HG02885 (cell line): ENCODE measurements around the gene LGI2.

Experiments used
- ATAC-seq: cut with Tn5 transposase; IDR thresholded peaks from one replicate; pipeline ENCODE4 v1.9.1; 2021; ENCODE audit warnings: mild to moderate bottlenecking; ENCODE audit not compliant: unreplicated experiment, poor library complexity

LGI2 gene

DNA sequence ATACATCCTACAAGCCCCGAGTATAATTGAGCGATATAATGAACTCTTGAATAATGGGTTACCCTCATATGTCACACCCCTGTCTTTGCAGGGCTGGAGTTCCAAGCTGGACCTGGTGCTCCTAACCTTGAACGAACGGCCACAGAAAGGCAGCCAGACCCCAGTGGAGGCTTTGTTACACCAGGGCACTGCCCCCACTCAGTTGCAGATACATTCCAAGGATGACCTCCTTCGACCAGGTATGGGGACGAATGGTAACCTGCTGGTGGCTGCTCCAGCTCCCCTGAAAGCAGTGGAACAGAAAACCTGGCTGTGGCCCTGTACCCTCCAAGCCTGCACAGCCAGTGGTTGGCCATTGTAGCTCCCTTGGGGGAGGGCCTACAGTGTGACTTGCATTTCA lies 61.3 kb downstream of the LGI2 start:
- ATAC-seq, result no peak

DNA sequence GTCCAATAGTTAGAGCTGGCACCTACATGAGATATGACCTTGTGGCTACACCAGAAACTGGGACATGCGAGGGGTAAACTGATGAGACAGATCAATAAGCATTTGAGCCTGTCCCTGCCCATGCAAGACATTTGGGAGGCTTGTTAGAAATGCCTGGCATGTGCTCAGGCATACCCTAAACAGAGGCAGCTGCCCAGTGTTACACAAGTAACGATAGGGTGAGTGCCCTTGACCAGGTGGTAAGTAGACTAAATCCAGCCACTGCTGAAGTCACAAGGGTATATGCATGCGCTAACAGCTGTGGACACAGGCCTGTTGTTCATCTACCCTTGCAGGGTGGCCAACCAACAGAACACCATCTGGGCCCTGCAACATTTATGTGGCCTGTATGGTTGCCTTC lies 61.8 kb downstream of the LGI2 start:
- ATAC-seq, result no peak

- no peak for ATAC-seq
These were observed 62.5 kb downstream of the LGI2 start for GRCh38 chr4:24968278-24968677.

- ATAC-seq, result no peak
These were observed 63.4 kb downstream of the LGI2 start for GRCh38 chr4:24967346-24967745.

DNA sequence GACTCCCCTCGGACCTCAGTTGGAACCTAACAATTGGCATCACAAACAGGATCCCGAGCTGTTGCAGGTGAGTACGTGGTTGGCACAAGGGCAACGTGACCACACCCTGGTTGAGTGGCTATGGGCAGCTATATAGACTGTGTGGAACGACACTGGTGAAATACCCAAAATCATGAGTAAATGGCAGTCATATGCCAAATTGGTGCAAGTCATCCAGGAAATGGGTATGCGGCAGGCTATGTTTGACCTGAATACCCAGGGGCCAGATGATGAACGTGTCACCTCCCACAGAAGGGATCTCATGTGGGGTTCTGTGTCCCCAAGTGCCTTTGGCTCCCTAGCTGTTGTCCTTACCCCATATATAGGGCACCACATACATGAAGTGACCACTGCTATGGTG lies 64.7 kb downstream of the LGI2 start:
- ATAC-seq, result no peak

- no peak for ATAC-seq
These were observed 65.1 kb downstream of the LGI2 start for GRCh38 chr4:24965627-24966026.

GRCh38 chr4:24963277-24963676 lies 67.5 kb downstream of the LGI2 start:
- ATAC-seq, result no peak

- ATAC-seq, result no peak
These were observed 72.9 kb downstream of the LGI2 start for GRCh38 chr4:24957886-24958285.

DNA sequence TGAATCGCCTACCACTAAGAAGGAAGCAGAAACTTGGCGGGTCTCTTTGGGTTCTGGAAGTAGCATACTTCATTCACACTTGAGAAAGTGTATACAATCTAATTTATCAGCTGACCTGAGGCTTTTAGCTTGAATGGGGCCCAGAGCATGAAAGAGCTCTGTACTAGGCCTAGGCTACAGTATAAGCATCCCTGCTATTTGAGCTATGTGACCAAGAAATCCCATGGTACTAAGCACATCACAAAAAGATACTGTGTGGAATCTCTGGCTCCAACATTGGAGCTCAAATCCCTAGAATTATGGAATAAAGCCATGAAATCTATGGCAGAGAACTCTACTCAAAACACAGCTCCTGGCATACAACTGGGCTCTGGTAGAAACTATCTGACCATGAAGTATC lies 74.0 kb downstream of the LGI2 start:
- ATAC-seq, result no peak

DNA sequence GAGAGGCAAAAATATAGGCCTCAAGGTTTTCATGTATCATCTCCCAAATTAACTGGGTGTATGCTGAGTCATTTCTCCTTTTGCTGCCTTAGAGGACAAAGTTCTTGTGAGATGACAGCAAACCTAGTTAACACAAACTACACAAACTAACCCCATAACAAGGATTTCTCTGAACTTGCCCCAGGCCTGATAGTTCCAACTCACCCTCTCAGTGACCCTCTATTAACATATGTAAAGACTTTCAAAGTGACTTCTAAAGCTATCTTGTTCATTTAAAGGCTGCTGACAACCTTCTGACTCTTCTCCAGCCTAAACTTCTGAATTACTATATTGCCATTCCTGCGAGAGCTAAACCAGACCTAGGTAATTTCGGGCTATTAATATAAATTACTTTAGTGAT lies 74.7 kb downstream of the LGI2 start:
- no peak for ATAC-seq

- ATAC-seq, result no peak
These were observed 78.1 kb downstream of the LGI2 start for GRCh38 chr4:24952667-24953066.

GRCh38 chr4:24949970-24950369 lies 80.8 kb downstream of the LGI2 start:
- no peak for ATAC-seq
